H1 (cell line): ENCODE measurements around the gene RASSF5.

Source experiments
- CREB1 ChIP-seq: IDR thresholded peaks from 2 replicates; pipeline ENCODE4 v1.6.1; 2012; ENCODE audit warnings: inconsistent platforms
- CTCF ChIP-seq, 3 experiments: IDR thresholded peaks; 1 replicate in 2 of 3; 2 replicates in 1 of 3; pipeline versions ENCODE4 v1.5.1 to v1.6.1; 2011; ENCODE audit warnings: low read length in 3 of 3, mild to moderate bottlenecking in 3 of 3, inconsistent platforms in 2 of 3, low read depth in 1 of 3, moderate library complexity in 1 of 3; ENCODE audit not compliant: insufficient read depth in 1 of 3; ENCODE audit errors: control extremely low read depth in 1 of 3
- POLR2A ChIP-seq, 2 experiments: IDR thresholded peaks; 1 replicate in 1 of 2; 2 replicates in 1 of 2; pipeline ENCODE4 v1.6.1; 2011; ENCODE audit warnings: low read depth in 2 of 2, low read length in 2 of 2, mild to moderate bottlenecking in 2 of 2; ENCODE audit errors: control extremely low read depth in 1 of 2
- RAD21 ChIP-seq, 2 experiments: IDR thresholded peaks in 1 of 2; conservative IDR thresholded peaks in 1 of 2; 2 replicates each; pipeline ENCODE4 v1.6.1; 2011; ENCODE audit warnings: low read depth in 2 of 2, low read length in 2 of 2, improper control_type of control experiment in 1 of 2, inconsistent platforms in 1 of 2, mild to moderate bottlenecking in 1 of 2, moderate library complexity in 1 of 2
- SIN3A ChIP-seq, 2 experiments: IDR thresholded peaks in 1 of 2; conservative IDR thresholded peaks in 1 of 2; 2 replicates each; pipeline ENCODE4 v1.6.1; 2011 to 2012; ENCODE audit warnings: low read length in 2 of 2, improper control_type of control experiment in 1 of 2, low read depth in 1 of 2, mild to moderate bottlenecking in 1 of 2
- SIRT6 ChIP-seq: IDR thresholded peaks from one replicate; pipeline ENCODE4 v1.7.1; 2012; ENCODE audit warnings: low read length, inconsistent platforms

GRCh38 chr1:206558794-206559671, 51.7 kb downstream of the RASSF5 start:
- TF ChIP-seq SIN3A (conservative IDR thresholded peaks at IDR 0.05 in 1 of 2, IDR thresholded peaks at IDR 0.05 in 1 of 2; ENCODE audit: low read depth in 1 of 2, low read length in 2 of 2) (no peak), POLR2A (IDR thresholded peaks at IDR 0.05; ENCODE audit: control extremely low read depth in 1 of 2, low read depth in 2 of 2, low read length in 2 of 2) (no peak), CTCF (IDR thresholded peaks at IDR 0.05; ENCODE audit: control extremely low read depth in 1 of 3, insufficient read depth in 1 of 3, low read depth in 1 of 3, low read length in 3 of 3) (no peak), SIRT6 (no peak), RAD21 (IDR thresholded peaks at IDR 0.05 in 1 of 2, conservative IDR thresholded peaks at IDR 0.05 in 1 of 2; ENCODE audit: low read depth in 2 of 2, low read length in 2 of 2) (no peak), CREB1 (no peak)
